AG04449 (cell line): ENCODE measurements around the gene DNM2.

Experiments
- CTCF ChIA-PET: fragments of 350-600 bp; formaldehyde crosslinking; extraction: SDS; loops from one replicate; lab custom pipeline; 2021; ENCODE audit warnings: antibody characterized with exemption; lab: Yijun Ruan, JAX
- POLR2A ChIA-PET: fragments of 400-600, 350-600 bp; formaldehyde crosslinking; extraction: SDS; loops from one replicate; lab custom pipeline; 2020; ENCODE audit warnings: antibody characterized with exemption, inconsistent platforms; lab: Yijun Ruan, JAX
- DNase-seq: peaks from one replicate; pipeline ENCODE4 v3.0.0-alpha.2; 2010; ENCODE audit warnings: low read depth, low spot score
- H3K4me3 ChIP-seq: 2 replicates; pipeline ENCODE4 v1.5.1; 2011; ENCODE audit warnings: low read depth, mild to moderate bottlenecking, control low read depth, low read length
- TF ChIP-seq, protein P1 (sequence below): IDR thresholded peaks from one replicate; pipeline ENCODE4 v1.5.1; 2011; ENCODE audit warnings: mild to moderate bottlenecking, moderate library complexity, low read length, control low read depth, inconsistent platforms; ENCODE audit not compliant: insufficient read depth; ENCODE audit errors: missing control alignments

Gene DNM2

GRCh38 chr19:10811391-10812111 is 93.7 kb downstream of the DNM2 start:
- DNase-seq = no peak
- TF ChIP-seq, protein P1, sequence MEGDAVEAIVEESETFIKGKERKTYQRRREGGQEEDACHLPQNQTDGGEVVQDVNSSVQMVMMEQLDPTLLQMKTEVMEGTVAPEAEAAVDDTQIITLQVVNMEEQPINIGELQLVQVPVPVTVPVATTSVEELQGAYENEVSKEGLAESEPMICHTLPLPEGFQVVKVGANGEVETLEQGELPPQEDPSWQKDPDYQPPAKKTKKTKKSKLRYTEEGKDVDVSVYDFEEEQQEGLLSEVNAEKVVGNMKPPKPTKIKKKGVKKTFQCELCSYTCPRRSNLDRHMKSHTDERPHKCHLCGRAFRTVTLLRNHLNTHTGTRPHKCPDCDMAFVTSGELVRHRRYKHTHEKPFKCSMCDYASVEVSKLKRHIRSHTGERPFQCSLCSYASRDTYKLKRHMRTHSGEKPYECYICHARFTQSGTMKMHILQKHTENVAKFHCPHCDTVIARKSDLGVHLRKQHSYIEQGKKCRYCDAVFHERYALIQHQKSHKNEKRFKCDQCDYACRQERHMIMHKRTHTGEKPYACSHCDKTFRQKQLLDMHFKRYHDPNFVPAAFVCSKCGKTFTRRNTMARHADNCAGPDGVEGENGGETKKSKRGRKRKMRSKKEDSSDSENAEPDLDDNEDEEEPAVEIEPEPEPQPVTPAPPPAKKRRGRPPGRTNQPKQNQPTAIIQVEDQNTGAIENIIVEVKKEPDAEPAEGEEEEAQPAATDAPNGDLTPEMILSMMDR = no peak
- POLR2A ChIA-PET = interaction anchor here (1.3 kb wide), 1 partner anchor 94 kb away, joined by 3 read pairs; the partner anchor contains the start of gene DNM2
- CTCF ChIA-PET = interaction anchor here (0.9 to 2.9 kb wide), 3 partner anchors 53 to 328 kb away, joined by 3 to 11 read pairs (median 7); partner anchors contain the start of gene DNM2
- no peak overlapping the region for H3K4me3 ChIP-seq

DNA sequence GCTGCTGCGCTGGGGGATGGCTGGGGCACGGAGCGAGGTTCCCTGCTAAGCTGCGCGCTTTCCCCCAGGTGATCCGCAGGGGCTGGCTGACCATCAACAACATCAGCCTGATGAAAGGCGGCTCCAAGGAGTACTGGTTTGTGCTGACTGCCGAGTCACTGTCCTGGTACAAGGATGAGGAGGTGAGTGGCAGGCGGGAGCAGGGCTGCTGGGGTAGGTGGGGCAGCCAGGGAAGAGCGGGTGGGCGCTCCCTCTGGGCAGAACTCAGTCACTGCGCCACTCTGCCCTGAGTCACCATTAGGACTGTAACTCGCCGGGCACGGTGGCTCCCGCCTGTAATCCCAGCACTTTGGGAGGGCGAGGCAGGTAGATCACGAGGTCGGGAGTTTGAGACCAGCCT is 94.3 kb downstream of the DNM2 start:
- POLR2A ChIA-PET = interaction anchor here (0.6 kb wide), 1 partner anchor 95 kb away, joined by 4 read pairs; no protein-coding TSS in a partner anchor
- DNase-seq = no peak

GRCh38 chr19:10812902-10813404 is 95.1 kb downstream of the DNM2 start:
- peak; percentile 81 for DNase-seq
- CTCF ChIA-PET = interaction anchor here (0.9 to 1.0 kb wide), 2 partner anchors 18 to 95 kb away, joined by 3 to 7 read pairs; partner anchors contain the start of gene DNM2
- H3K4me3 ChIP-seq = no peak overlapping the region; the same call in 1 of the 2 replicates
- POLR2A ChIA-PET = interaction anchor here (0.6 kb wide), 1 partner anchor 96 kb away, joined by 4 read pairs; no protein-coding TSS in a partner anchor
- TF ChIP-seq, protein P1 = peak; percentile 11

More for the DNA sequence above, 94.3 kb downstream of the DNM2 start:
- CTCF ChIA-PET = interaction anchor here (0.9 to 1.0 kb wide), 3 partner anchors 18 to 329 kb away, joined by 3 to 7 read pairs (median 3); partner anchors contain the start of gene DNM2
- TF ChIP-seq, protein P1 = no peak
- no peak overlapping the region for H3K4me3 ChIP-seq

GRCh38 chr19:10815007-10815536 is 97.2 kb downstream of the DNM2 start:
- no peak for DNase-seq
- H3K4me3 ChIP-seq = peak overlapping the region; percentile 96
- ChIA-PET CTCF (interaction anchor here (0.7 to 1.9 kb wide), 3 partner anchors 50 to 98 kb away, joined by 3 to 9 read pairs (median 7); partner anchors contain the start of gene DNM2), POLR2A (interaction anchor here (0.9 to 2.0 kb wide), 4 partner anchors 21 to 97 kb away, joined by 4 to 7 read pairs (median 6); partner anchors contain the start of genes DNM2 and TMED1)
- TF ChIP-seq, protein P1 = no peak

- TF ChIP-seq, protein P1 = no peak
- ChIA-PET POLR2A (interaction anchor here (1.0 to 1.9 kb wide), 2 partner anchors 20 kb away, joined by 5 to 7 read pairs; partner anchors contain the start of gene TMED1), CTCF (interaction anchor here (0.7 to 1.9 kb wide), 4 partner anchors 48 to 99 kb away, joined by 3 to 7 read pairs (median 4); partner anchors contain the start of gene DNM2)
- DNase-seq = no peak
- H3K4me3 ChIP-seq = peak overlapping the region; percentile 96
These were observed 98.2 kb downstream of the DNM2 start for GRCh38 chr19:10815969-10816644.
